Activated B cell treated with CpG ODN at 0.5 μM for 24 hours (primary cell): ENCODE data around the gene HOXB5. TPM values are rescaled to one million over a fixed set of nuclear protein-coding genes. Genes with fewer than 3 reads are reported as not detected.

Experiments used
- ATAC-seq: fragments of 200-7000 bp; cut with Tn5 transposase; one replicate; pipeline ENCODE4 v1.10.0; 2021; ENCODE audit warnings: low read depth, mild to moderate bottlenecking, moderate library complexity
- CTCF ChIA-PET: fragments of 350-600 bp; sonication (Branson Sonifier 250); formaldehyde crosslinking; loops from one replicate; lab custom pipeline; 2021; ENCODE audit warnings: antibody characterized with exemption; lab: Charles Lee
- POLR2A ChIA-PET: fragments of 350-600 bp; sonication (Branson Sonifier 250); formaldehyde crosslinking; loops from one replicate; lab custom pipeline; 2021; ENCODE audit warnings: antibody characterized with exemption; lab: Charles Lee
- DNase-seq: peaks from one replicate; pipeline ENCODE4 v3.0.0; 2022
- H3K27ac Mint-ChIP-seq: one replicate; pipeline ENCODE4 v1.8.0; 2020; ENCODE audit warnings: mixed read lengths
- H3K27me3 Mint-ChIP-seq: one replicate; pipeline ENCODE4 v1.8.0; 2021; ENCODE audit warnings: mixed read lengths
- H3K36me3 Mint-ChIP-seq: one replicate; pipeline ENCODE4 v1.8.0; 2021; ENCODE audit warnings: low read depth, mixed read lengths
- H3K4me1 Mint-ChIP-seq: one replicate; pipeline ENCODE4 v1.8.0; 2021; ENCODE audit warnings: mixed read lengths
- H3K4me3 Mint-ChIP-seq: one replicate; pipeline ENCODE4 v1.8.0; 2020; ENCODE audit warnings: mild to moderate bottlenecking, mixed read lengths
- H3K9me3 Mint-ChIP-seq: one replicate; pipeline ENCODE4 v1.8.0; 2020; ENCODE audit warnings: mixed read lengths
- CTCF ChIP-seq: fragments of 200-600 bp; IDR thresholded peaks from one replicate; pipeline ENCODE4 v1.8.0; 2022; ENCODE audit warnings: antibody characterized with exemption, mild to moderate bottlenecking
- intact Hi-C: fragments of 100-400 bp; cut with micrococcal nuclease; formaldehyde crosslinking; loops from one replicate; pipeline ENCODE4 v1.15.1; 2024
- total RNA-seq: library from RNA; stranded (reverse); gene quantifications from 2 replicates; pipeline ENCODE4 v1.2.3, GENCODE V29; 2022

HOXB5 gene
- total RNA-seq, 1 donor from 2014 or later: not detected

GRCh38 chr17:48609033-48609432 is 15.5 kb upstream of the HOXB5 start:
- no peak overlapping the region for H3K27ac Mint-ChIP-seq
- intact Hi-C loops: no loop called here
- ATAC-seq (no peak), DNase-seq (no peak)
- no peak for TF ChIP-seq CTCF
- peak overlapping the region; percentile 36 for H3K4me3 Mint-ChIP-seq
- peaks cover 44% of the 10 kb centered on the region for H3K27me3 Mint-ChIP-seq
- ChIA-PET POLR2A (no interaction called here), CTCF (interaction anchor here (1.3 to 2.7 kb wide), 2 partner anchors 10 to 16 kb away, joined by 5 to 16 read pairs; partner anchors contain the start of gene HOXB5)
- peaks cover 7% of the 10 kb centered on the region for H3K36me3 Mint-ChIP-seq
- H3K9me3 Mint-ChIP-seq: no peaks in the 10 kb centered on the region
- H3K4me1 Mint-ChIP-seq: peaks cover 33% of the 10 kb centered on the region

- no peak for ATAC-seq
- intact Hi-C loops: no loop called here
- no peak for DNase-seq
- H3K4me1 Mint-ChIP-seq: peaks cover 28% of the 10 kb centered on the region
- no peak overlapping the region for H3K4me3 Mint-ChIP-seq
- H3K9me3 Mint-ChIP-seq: no peaks in the 10 kb centered on the region
- ChIA-PET POLR2A (no interaction called here), CTCF (interaction anchor here (1.3 to 2.7 kb wide), 2 partner anchors 11 to 15 kb away, joined by 5 to 16 read pairs; partner anchors contain the start of gene HOXB5)
- TF ChIP-seq CTCF: no peak
- no peak overlapping the region for H3K27ac Mint-ChIP-seq
- H3K27me3 Mint-ChIP-seq: peaks cover 43% of the 10 kb centered on the region
- peaks cover 7% of the 10 kb centered on the region for H3K36me3 Mint-ChIP-seq
Measured at GRCh38 chr17:48608494-48608834, 14.9 kb upstream of the HOXB5 start.

- no peak for DNase-seq
- intact Hi-C loops: no loop called here
- Mint-ChIP-seq H3K9me3 (no peaks in the 10 kb centered on the region), H3K4me1 (peaks cover 19% of the 10 kb centered on the region), H3K4me3 (no peak overlapping the region), H3K27me3 (peaks cover 49% of the 10 kb centered on the region), H3K36me3 (peaks cover 7% of the 10 kb centered on the region), H3K27ac (no peak overlapping the region)
- POLR2A ChIA-PET: interaction anchor here (0.5 kb wide), 1 partner anchor 659 kb away, joined by 3 read pairs; no protein-coding TSS in a partner anchor
- no peak for ATAC-seq
- CTCF ChIA-PET: interaction anchor here (0.6 to 2.0 kb wide), 2 partner anchors 11 to 14 kb away, joined by 3 to 9 read pairs; no protein-coding TSS in a partner anchor
- no peak for TF ChIP-seq CTCF
Measured at GRCh38 chr17:48606892-48607614, 13.5 kb upstream of the HOXB5 start.

DNA sequence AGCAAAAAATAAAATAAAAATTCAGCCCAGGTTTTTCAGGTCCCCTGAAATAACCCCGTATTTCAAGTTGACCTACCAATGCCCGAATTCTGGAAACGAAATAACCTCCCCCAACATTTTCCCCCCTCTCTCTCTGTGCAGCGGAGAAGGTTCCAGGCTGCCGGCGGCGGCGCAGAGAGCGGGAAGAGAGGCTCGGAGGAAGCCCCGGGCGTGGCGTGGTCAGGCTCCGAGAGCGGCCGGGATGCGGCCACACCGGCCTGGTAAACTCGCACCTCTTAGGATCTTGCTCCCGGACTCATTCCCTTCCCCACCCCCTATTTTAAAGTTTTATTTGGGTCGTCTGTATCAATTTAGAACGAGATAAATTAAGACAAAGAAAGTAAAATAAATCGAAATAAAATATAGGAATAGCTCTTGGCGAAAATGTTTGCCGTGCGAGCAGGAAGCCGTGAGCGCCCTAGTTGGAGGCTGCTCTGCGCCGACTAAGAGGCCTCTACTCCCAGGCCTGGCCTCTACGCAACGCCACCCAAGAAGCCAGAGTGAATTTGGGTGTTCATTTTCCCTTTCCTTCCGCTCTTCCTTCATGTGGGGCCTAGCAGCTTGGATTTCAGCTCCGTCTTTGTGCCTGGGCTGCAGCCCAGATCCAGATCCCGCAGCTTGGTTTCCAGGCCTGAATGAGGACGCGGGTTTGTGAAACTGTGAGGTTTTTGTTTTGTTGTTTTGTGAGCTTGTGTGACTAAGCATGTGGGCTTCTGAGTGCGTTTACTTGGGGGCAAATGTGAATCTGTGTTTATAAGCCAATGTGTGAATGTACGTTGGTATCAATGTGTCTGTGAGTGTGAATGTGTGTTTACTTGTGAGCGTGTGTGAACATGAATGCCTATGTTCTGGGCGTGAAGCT is 12.7 kb upstream of the HOXB5 start:
- ATAC-seq (no peak), DNase-seq (no peak)
- CTCF ChIA-PET: interaction anchor here (0.6 to 2.0 kb wide), 2 partner anchors 8 to 12 kb away, joined by 5 to 9 read pairs; no protein-coding TSS in a partner anchor
- no peak for TF ChIP-seq CTCF
- Mint-ChIP-seq H3K9me3 (no peaks in the 10 kb centered on the region), H3K27me3 (peaks cover 51% of the 10 kb centered on the region), H3K36me3 (peaks cover 5% of the 10 kb centered on the region), H3K4me1 (peaks cover 13% of the 10 kb centered on the region), H3K4me3 (no peak overlapping the region), H3K27ac (no peak overlapping the region)
- intact Hi-C loops: no loop called here
- POLR2A ChIA-PET: no interaction called here
